ENCODE results near the gene NFKBIL1.

The NFKBIL1 gene

GRCh38 chr6:31567531-31568370 lies 20.3 kb downstream of the NFKBIL1 start:
- no peak for DNase-seq

GRCh38 chr6:31568537-31568961 lies 21.1 kb downstream of the NFKBIL1 start:
- DNase-seq: peak; percentile 55 to 61

GRCh38 chr6:31569861-31570536 lies 22.6 kb downstream of the NFKBIL1 start:
- no peak for DNase-seq

GRCh38 chr6:31572041-31572911 lies 24.9 kb downstream of the NFKBIL1 start, which contains the start of gene LTA:
TSS of gene LTA (plus strand) at chr6:31572289. CDS start at chr6:31572743, 454 bp downstream.
- DNase-seq: peak; percentile 71 to 73

GRCh38 chr6:31573239-31574105 lies 26.1 kb downstream of the NFKBIL1 start:
- no peak for DNase-seq

GRCh38 chr6:31574106-31575061 lies 27.0 kb downstream of the NFKBIL1 start:
- DNase-seq: no peak

GRCh38 chr6:31575335-31575901 lies 28.0 kb downstream of the NFKBIL1 start, which contains the start of gene TNF:
TSS of gene TNF (plus strand) at chr6:31575565. CDS start at chr6:31575742, 177 bp downstream.
- DNase-seq: peak; percentile 87 to 89

- no peak for DNase-seq
Observed at GRCh38 chr6:31575952-31576685, 28.7 kb downstream of the NFKBIL1 start.

GRCh38 chr6:31576897-31577578 lies 29.6 kb downstream of the NFKBIL1 start:
- no peak for DNase-seq

GRCh38 chr6:31577579-31577966 lies 30.2 kb downstream of the NFKBIL1 start:
- no peak for DNase-seq

GRCh38 chr6:31578184-31579118 lies 31.0 kb downstream of the NFKBIL1 start:
- no peak for DNase-seq

GRCh38 chr6:31579119-31579505 lies 31.7 kb downstream of the NFKBIL1 start:
- DNase-seq: no peak

GRCh38 chr6:31579546-31580437 lies 32.4 kb downstream of the NFKBIL1 start:
- no peak for DNase-seq

- DNase-seq: no peak
Observed at GRCh38 chr6:31580438-31580740, 33.0 kb downstream of the NFKBIL1 start.

GRCh38 chr6:31580807-31581433 lies 33.5 kb downstream of the NFKBIL1 start:
- DNase-seq: peak; percentile 85

- DNase-seq: no peak
Observed at GRCh38 chr6:31581434-31582229, 34.2 kb downstream of the NFKBIL1 start.
